ENCODE data around the gene TESPA1.

GRCh38 chr12:55024575-55024974 lies 40.0 kb upstream of the TESPA1 start:
- no peak for TF ChIP-seq CTCF (conservative IDR thresholded peaks at IDR 0.05; ENCODE audit: low read depth, low read length)
- TF ChIP-seq EZH2 (IDR thresholded peaks at IDR 0.05; ENCODE audit: low read length, unreplicated experiment) = no peak
